Measurements from ENCODE around the gene ZC3H12A. TPM values are rescaled to one million over a fixed set of nuclear protein-coding genes. Genes with fewer than 3 reads are reported as not detected.

Gene ZC3H12A
- total RNA-seq, 1 donor from 2014 or later = 11.3 TPM

GRCh38 chr1:37493336-37494098, 19.1 kb downstream of the ZC3H12A start:
- H3K9me3 Mint-ChIP-seq (ENCODE audit: unreplicated experiment) = no peaks in the 10 kb centered on the region
- H3K36me3 Mint-ChIP-seq (ENCODE audit: unreplicated experiment) = peaks cover 36% of the 10 kb centered on the region
- DNase-seq (ENCODE audit: extremely low spot score, unreplicated experiment) = peak; percentile 21
- H3K27me3 Mint-ChIP-seq (ENCODE audit: unreplicated experiment) = no peaks in the 10 kb centered on the region
- no peak for TF ChIP-seq CTCF (IDR thresholded peaks at IDR 0.05)
- no peak overlapping the region for H3K27ac Mint-ChIP-seq (ENCODE audit: unreplicated experiment)
- peaks cover 8% of the 10 kb centered on the region for H3K4me1 Mint-ChIP-seq (ENCODE audit: unreplicated experiment)
- no peak overlapping the region for H3K4me3 Mint-ChIP-seq (ENCODE audit: unreplicated experiment)

- no peak for DNase-seq (ENCODE audit: extremely low spot score, unreplicated experiment)
- H3K27me3 Mint-ChIP-seq (ENCODE audit: unreplicated experiment) = no peaks in the 10 kb centered on the region
- H3K4me1 Mint-ChIP-seq (ENCODE audit: unreplicated experiment) = peaks cover 19% of the 10 kb centered on the region
- H3K9me3 Mint-ChIP-seq (ENCODE audit: unreplicated experiment) = no peaks in the 10 kb centered on the region
- H3K36me3 Mint-ChIP-seq (ENCODE audit: unreplicated experiment) = peaks cover 37% of the 10 kb centered on the region
- H3K4me3 Mint-ChIP-seq (ENCODE audit: unreplicated experiment) = no peak overlapping the region
- peak overlapping the region; percentile 27 for H3K27ac Mint-ChIP-seq (ENCODE audit: unreplicated experiment)
- TF ChIP-seq CTCF (IDR thresholded peaks at IDR 0.05) = no peak
These were observed 21.5 kb downstream of the ZC3H12A start for GRCh38 chr1:37495875-37496274.

GRCh38 chr1:37497832-37498231, 23.5 kb downstream of the ZC3H12A start:
- Mint-ChIP-seq H3K4me1 (ENCODE audit: unreplicated experiment) (peaks cover 19% of the 10 kb centered on the region), H3K36me3 (ENCODE audit: unreplicated experiment) (peaks cover 43% of the 10 kb centered on the region), H3K4me3 (ENCODE audit: unreplicated experiment) (no peak overlapping the region), H3K9me3 (ENCODE audit: unreplicated experiment) (no peaks in the 10 kb centered on the region), H3K27ac (ENCODE audit: unreplicated experiment) (no peak overlapping the region), H3K27me3 (ENCODE audit: unreplicated experiment) (no peaks in the 10 kb centered on the region)
- TF ChIP-seq CTCF (IDR thresholded peaks at IDR 0.05) = no peak
- peak; percentile 27 for DNase-seq (ENCODE audit: extremely low spot score, unreplicated experiment)

GRCh38 chr1:37498872-37499617, 24.7 kb downstream of the ZC3H12A start:
- no peaks in the 10 kb centered on the region for H3K27me3 Mint-ChIP-seq (ENCODE audit: unreplicated experiment)
- peaks cover 19% of the 10 kb centered on the region for H3K4me1 Mint-ChIP-seq (ENCODE audit: unreplicated experiment)
- peak; percentile 49 for DNase-seq (ENCODE audit: extremely low spot score, unreplicated experiment)
- no peak overlapping the region for H3K4me3 Mint-ChIP-seq (ENCODE audit: unreplicated experiment)
- no peak for TF ChIP-seq CTCF (IDR thresholded peaks at IDR 0.05)
- peaks cover 31% of the 10 kb centered on the region for H3K36me3 Mint-ChIP-seq (ENCODE audit: unreplicated experiment)
- H3K9me3 Mint-ChIP-seq (ENCODE audit: unreplicated experiment) = no peaks in the 10 kb centered on the region
- H3K27ac Mint-ChIP-seq (ENCODE audit: unreplicated experiment) = peak overlapping the region; percentile 74

GRCh38 chr1:37501661-37502060, 27.3 kb downstream of the ZC3H12A start:
- Mint-ChIP-seq H3K27me3 (ENCODE audit: unreplicated experiment) (no peaks in the 10 kb centered on the region), H3K36me3 (ENCODE audit: unreplicated experiment) (peaks cover 28% of the 10 kb centered on the region), H3K27ac (ENCODE audit: unreplicated experiment) (no peak overlapping the region), H3K9me3 (ENCODE audit: unreplicated experiment) (no peaks in the 10 kb centered on the region), H3K4me1 (ENCODE audit: unreplicated experiment) (peaks cover 12% of the 10 kb centered on the region), H3K4me3 (ENCODE audit: unreplicated experiment) (no peak overlapping the region)
- TF ChIP-seq CTCF (IDR thresholded peaks at IDR 0.05) = no peak
- peak; percentile 34 for DNase-seq (ENCODE audit: extremely low spot score, unreplicated experiment)

Measured in osteocyte (in vitro differentiated cells).